Endometrial microvascular endothelial cells (primary cell): ENCODE data around the gene PPP1R13B. TPM values are rescaled to one million over a fixed set of nuclear protein-coding genes. Genes with fewer than 3 reads are reported as not detected.

ENCODE experiments used
- in situ Hi-C: cut with HindIII; loops from 2 replicates; pipeline ENCODE4 v1.10.0; 2017; ENCODE audit warnings: low sequenced_read_pairs, low pct_unique_long_range_greater_than_20kb; ENCODE audit errors: inconsistent ontology term
- total RNA-seq: library from RNA; depleted of rRNA; stranded (reverse); fragments of >200 nt; gene quantifications from one replicate; pipeline ENCODE4 v1.2.3, GENCODE V29; 2015; ENCODE audit errors: inconsistent ontology term

Gene PPP1R13B
- total RNA-seq, 1 donor from 2014 or later, result 13.1 TPM

DNA sequence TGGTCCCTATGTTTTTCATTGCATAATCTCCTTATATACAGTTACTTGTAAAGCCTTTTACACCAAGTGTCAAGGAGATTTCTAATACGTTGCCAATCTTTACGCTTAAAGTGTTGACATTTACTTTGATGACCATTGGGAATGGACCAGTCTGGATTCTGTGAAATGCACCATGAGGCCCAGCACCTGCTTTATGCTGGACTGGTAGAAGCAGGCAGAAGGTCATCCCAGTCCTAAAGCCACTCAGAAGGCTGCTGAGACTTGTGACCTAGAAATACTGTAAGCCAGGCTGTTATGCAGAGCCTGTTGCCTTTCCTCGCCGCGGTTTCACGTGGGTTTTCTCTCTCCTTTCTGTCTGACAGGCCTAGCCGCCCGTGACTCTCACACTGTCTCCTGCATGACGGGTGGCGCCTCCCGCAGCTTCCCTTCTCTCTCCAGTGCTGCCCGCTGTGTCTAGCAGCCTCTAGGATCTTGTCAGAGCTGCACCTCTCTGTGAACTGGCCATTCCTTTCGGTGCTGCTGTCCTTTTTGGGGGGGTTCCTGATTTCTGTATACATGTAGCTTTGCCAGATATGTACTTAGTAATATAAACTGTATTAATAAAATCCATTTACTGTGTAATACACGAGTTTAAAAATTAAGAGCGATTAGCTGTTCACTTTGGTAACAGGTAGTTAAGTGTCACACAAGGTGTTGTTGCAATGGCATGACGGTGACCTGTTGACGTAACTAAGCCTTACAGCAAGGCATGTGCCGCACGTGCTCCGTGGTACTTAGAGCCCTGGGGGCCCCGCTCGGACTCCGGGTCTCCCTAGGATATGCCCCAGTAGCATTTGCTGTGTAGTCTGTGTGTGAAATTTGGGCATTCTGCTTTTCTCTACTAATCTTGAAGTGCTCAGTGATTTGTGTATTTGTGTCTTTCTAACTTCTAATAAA lies 161.8 kb downstream of the PPP1R13B start:
- in situ Hi-C loops, result no loop called here

DNA sequence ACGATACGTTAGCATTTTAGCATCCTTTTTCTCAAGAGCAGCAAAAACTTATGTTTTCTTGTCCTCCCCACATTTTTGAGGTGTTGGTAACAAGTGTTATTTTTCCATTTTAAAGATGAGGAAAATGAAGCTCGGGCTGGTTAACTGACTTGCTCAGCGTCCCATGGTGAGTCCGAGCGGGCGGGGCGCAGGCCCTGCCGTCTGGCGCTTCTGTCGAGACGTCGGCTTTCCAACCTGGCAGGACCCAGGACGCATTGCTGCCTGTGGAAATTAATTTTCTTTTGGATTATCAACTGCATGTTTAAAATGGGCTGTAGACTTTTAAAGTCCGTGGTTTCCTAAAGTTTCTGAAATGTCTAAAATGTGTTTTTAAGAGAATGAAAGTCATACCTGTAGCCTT lies 162.5 kb downstream of the PPP1R13B start:
- in situ Hi-C loops, result no loop called here

DNA sequence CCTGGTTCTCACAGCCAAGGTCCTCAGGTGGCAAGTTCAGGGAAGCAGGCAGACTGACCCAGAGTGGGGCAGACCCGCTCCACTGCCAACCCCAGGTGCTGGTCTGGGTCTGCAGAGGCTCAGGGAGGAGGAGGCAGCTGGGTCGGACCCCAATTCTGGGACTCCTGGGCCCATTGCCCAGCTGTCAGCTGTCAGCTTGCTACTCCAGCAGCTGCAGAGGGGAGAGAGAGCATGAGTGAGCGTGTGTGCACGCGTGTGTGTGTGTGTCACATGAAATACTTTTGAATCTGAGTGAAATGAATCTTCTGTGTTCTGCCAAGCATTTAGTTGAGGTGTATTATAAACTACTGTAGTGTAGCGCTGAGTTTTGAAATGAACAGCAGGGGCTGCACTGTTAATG lies 162.9 kb downstream of the PPP1R13B start:
- in situ Hi-C loops, result no loop called here

Other genes with a start within 250 kb of the PPP1R13B start
- 135 TPM for gene KLC1, start 218.4 kb downstream of the PPP1R13B start, total RNA-seq
- gene XRCC3, start 132.1 kb downstream of the PPP1R13B start, total RNA-seq, result 25.3 TPM
- gene ZFYVE21, start 131.8 kb downstream of the PPP1R13B start, total RNA-seq, result 67.1 TPM
- gene TDRD9, start 80.9 kb upstream of the PPP1R13B start, total RNA-seq, result 0.09 TPM
- gene RD3L, start 95.0 kb upstream of the PPP1R13B start, total RNA-seq, result not detected
- not detected for gene ASPG, start 238.1 kb upstream of the PPP1R13B start, total RNA-seq